ENCODE data around the gene RPL19. TPM values are rescaled to one million over a fixed set of nuclear protein-coding genes. Genes with fewer than 3 reads are reported as not detected.

The RPL19 gene
- total RNA-seq, 2 experiments from 2014 or later, result 2,624 to 2,689 TPM

Other genes with a start within 250 kb of the RPL19 start
- gene FBXO47, start 232.9 kb upstream of the RPL19 start, total RNA-seq, result not detected
- 1 to 10 TPM; 1.2 to 2.2 TPM for gene PLXDC1, start 48.6 kb upstream of the RPL19 start, total RNA-seq
- not detected for gene ARL5C, start 34.1 kb upstream of the RPL19 start, total RNA-seq
- gene CACNB1, start 2.6 kb upstream of the RPL19 start, total RNA-seq, result 10 to 100 TPM; 13.6 to 14.1 TPM
- not detected for gene STAC2, start 25.7 kb downstream of the RPL19 start, total RNA-seq
- gene FBXL20, start 201.3 kb downstream of the RPL19 start, total RNA-seq, result 10 to 100 TPM; 17.4 to 18.3 TPM